Measurements from ENCODE around the gene LRPAP1. TPM values are rescaled to one million over a fixed set of nuclear protein-coding genes. Genes with fewer than 3 reads are reported as not detected.

The LRPAP1 gene
- total RNA-seq, 2 donors from 2014 or later = 82.5 to 93.9 TPM

DNA sequence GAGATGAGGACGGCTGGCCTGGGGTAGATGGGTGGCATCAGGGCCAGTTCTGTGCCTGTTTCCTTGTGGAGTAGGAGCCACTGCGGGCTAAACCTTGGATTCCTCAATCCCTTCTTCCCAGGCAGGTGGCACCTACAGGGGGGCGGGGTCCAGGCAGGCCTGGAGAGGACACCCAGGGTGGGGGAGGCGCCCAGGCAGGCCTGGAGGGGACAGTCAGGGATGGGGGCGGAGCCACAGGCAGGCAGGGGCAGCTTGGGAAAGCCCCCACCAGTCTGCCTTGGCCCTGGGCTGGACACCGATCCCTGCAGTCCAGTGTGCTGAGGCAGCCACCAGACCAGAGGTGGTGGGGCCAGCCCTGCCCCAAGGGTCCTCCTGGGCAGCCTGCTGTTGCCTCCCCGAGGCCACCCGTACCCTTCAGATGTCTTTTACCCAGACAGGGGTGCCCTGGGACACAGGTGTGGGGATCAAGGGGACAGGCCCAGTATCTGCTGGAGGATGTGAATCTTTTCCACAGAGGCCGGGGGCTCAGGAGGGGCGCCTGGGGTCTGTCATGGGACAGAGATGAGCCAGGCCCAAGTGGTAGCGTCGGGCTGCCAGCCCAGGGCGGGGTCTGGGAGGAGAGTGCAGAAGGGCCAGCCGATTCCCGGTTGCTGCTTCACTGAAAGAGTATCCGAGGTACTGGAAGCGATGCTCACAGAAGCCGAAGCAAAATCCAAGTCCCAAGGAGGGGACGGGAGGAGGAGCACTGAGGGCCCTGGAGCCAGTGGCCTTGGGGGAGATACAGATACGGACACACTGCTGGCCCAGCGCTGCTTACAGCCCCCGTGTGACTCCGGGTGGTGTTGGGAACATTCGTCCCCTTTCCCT lies 34.5 kb downstream of the LRPAP1 start:
- Histone ChIP-seq H3K9me3 (no peaks in the 10 kb centered on the region), H3K27ac (no peak overlapping the region), H3K27me3 (no peaks in the 10 kb centered on the region), H3K36me3 (replicated peaks in 1 of 2; ENCODE audit: insufficient read depth in 1 of 2, low read depth in 2 of 2) (no peaks in the 10 kb centered on the region), H3K4me3 (no peak overlapping the region), H3K4me1 (no peaks in the 10 kb centered on the region)
- ATAC-seq = no peak
- DNase-seq = no peak
- intact Hi-C loops (cut with DNase I) = no loop called here
- 85 to 93% methylated on average over 23 to 24 of the region's 24 CpGs for WGBS, 2 donors
- no peak for TF ChIP-seq POLR2A (IDR thresholded peaks at IDR 0.05)
- TF ChIP-seq, protein P1, sequence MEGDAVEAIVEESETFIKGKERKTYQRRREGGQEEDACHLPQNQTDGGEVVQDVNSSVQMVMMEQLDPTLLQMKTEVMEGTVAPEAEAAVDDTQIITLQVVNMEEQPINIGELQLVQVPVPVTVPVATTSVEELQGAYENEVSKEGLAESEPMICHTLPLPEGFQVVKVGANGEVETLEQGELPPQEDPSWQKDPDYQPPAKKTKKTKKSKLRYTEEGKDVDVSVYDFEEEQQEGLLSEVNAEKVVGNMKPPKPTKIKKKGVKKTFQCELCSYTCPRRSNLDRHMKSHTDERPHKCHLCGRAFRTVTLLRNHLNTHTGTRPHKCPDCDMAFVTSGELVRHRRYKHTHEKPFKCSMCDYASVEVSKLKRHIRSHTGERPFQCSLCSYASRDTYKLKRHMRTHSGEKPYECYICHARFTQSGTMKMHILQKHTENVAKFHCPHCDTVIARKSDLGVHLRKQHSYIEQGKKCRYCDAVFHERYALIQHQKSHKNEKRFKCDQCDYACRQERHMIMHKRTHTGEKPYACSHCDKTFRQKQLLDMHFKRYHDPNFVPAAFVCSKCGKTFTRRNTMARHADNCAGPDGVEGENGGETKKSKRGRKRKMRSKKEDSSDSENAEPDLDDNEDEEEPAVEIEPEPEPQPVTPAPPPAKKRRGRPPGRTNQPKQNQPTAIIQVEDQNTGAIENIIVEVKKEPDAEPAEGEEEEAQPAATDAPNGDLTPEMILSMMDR (IDR thresholded peaks at IDR 0.05) = no peak

DNA sequence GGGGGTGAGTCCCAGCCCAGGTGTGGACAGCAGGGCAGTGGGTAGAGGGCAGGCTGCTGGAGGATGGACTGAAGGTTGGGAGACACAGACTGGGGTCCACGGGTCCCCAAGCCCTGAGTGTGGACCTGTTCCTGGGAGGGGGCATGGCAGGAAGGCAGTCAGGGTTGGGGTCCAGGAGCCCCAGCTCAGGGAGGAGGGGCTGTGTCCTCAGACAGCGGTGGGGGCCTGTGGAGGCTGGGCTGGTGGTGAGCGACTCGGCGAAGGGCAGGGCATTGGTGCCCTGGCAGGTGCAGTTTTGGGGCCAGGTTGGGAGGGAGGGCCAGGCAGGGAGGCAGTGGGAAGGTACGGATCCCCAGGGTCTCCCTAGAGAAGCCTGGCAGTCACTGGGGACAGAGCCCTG lies 35.1 kb downstream of the LRPAP1 start:
- no peak overlapping the region for H3K27ac ChIP-seq
- no peaks in the 10 kb centered on the region for H3K4me1 ChIP-seq
- TF ChIP-seq, protein P1 (IDR thresholded peaks at IDR 0.05) = no peak
- TF ChIP-seq POLR2A (IDR thresholded peaks at IDR 0.05) = no peak
- H3K36me3 ChIP-seq (replicated peaks in 1 of 2; ENCODE audit: insufficient read depth in 1 of 2, low read depth in 2 of 2) = no peaks in the 10 kb centered on the region
- 71 to 90% methylated on average over 2 to 6 of the region's 6 CpGs for WGBS, 2 donors
- DNase-seq = no peak
- ATAC-seq = no peak
- H3K4me3 ChIP-seq = no peak overlapping the region
- H3K27me3 ChIP-seq = no peaks in the 10 kb centered on the region
- no peaks in the 10 kb centered on the region for H3K9me3 ChIP-seq
- intact Hi-C loops (cut with DNase I) = no loop called here

DNA sequence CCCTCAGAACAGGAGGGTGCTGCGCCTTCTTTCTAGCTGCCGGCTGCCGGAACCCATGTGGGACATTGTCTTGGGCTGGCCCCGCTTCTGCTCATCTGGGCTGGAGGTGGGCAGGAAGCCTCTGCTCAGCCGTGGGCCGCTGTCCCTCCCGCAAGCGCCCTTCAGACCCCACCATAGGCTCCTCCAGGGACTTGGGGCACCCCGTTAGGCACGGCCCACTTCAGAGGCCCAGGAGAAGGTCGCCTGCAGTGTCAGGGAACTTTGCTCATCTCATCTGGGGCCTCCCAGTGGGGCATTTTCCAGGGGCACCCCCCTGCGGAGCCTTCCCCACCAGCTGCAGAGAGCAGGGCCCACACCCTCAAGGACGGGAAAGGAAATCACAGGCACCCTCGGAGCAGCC lies 36.2 kb downstream of the LRPAP1 start:
- DNase-seq (no peak), ATAC-seq (no peak)
- 78 to 92% methylated on average over 9 to 14 of the region's 14 CpGs for WGBS, 2 donors
- Histone ChIP-seq H3K36me3 (replicated peaks in 1 of 2; ENCODE audit: insufficient read depth in 1 of 2, low read depth in 2 of 2) (no peaks in the 10 kb centered on the region), H3K9me3 (no peaks in the 10 kb centered on the region), H3K27ac (no peak overlapping the region), H3K4me3 (no peak overlapping the region), H3K27me3 (no peaks in the 10 kb centered on the region), H3K4me1 (no peaks in the 10 kb centered on the region)
- intact Hi-C loops (cut with DNase I) = no loop called here
- no peak for TF ChIP-seq POLR2A (IDR thresholded peaks at IDR 0.05)
- TF ChIP-seq, protein P1 (IDR thresholded peaks at IDR 0.05) = no peak

DNA sequence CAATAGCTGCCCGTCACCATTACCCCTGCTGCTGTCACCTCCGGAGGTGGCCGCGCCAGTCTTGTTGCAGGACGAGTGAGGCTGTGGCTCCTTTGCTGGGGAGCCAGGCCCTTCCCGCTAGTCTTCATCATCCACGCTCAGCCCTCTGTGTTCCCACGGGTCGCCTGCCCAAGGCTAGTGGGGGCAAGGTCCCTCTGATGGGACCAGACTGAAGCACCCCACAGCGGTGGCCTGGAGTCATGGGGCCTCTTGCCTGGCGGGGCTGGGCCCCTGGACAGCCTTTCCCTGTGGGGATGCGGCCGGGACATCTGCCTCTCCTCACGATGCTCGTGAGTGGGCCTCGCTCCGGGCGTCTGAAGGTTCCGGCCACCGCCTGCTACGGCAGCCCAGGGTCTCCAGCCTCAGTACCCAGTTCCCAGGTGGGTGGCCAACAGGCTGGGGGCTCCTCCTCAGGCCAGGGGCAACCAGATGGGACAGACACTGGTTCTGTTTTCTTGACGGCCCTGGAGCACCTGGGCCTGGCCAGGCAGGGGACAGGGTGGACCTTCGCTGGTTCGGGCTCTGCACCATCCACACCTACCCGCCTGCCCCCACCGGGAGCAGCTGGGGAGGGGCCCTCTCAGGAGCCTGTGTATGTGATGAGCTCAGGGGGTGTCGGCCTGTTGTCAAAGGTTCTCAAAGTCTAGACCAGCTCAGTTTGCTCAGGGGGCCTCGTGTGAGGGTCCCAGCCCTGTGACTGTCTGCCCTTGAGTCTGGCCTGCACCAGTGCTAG lies 36.8 kb downstream of the LRPAP1 start:
- Histone ChIP-seq H3K9me3 (no peaks in the 10 kb centered on the region), H3K27ac (no peak overlapping the region), H3K36me3 (replicated peaks in 1 of 2; ENCODE audit: insufficient read depth in 1 of 2, low read depth in 2 of 2) (no peaks in the 10 kb centered on the region), H3K27me3 (no peaks in the 10 kb centered on the region), H3K4me3 (no peak overlapping the region), H3K4me1 (no peaks in the 10 kb centered on the region)
- ATAC-seq (no peak), DNase-seq (no peak)
- 77 to 83% methylated on average over 8 to 28 of the region's 28 CpGs for WGBS, 2 donors
- intact Hi-C loops (cut with DNase I) = no loop called here
- TF ChIP-seq, protein P1 (IDR thresholded peaks at IDR 0.05) = no peak
- no peak for TF ChIP-seq POLR2A (IDR thresholded peaks at IDR 0.05)

Measured in body of pancreas (tissue), 4 donors.